Measurements from ENCODE around the gene PTPRA. TPM values are rescaled to one million over a fixed set of nuclear protein-coding genes. Genes with fewer than 3 reads are reported as not detected.

PTPRA gene
- total RNA-seq, 4 donors from 2014 or later, result 55.0 to 78.0 (median 68.2) TPM

DNA sequence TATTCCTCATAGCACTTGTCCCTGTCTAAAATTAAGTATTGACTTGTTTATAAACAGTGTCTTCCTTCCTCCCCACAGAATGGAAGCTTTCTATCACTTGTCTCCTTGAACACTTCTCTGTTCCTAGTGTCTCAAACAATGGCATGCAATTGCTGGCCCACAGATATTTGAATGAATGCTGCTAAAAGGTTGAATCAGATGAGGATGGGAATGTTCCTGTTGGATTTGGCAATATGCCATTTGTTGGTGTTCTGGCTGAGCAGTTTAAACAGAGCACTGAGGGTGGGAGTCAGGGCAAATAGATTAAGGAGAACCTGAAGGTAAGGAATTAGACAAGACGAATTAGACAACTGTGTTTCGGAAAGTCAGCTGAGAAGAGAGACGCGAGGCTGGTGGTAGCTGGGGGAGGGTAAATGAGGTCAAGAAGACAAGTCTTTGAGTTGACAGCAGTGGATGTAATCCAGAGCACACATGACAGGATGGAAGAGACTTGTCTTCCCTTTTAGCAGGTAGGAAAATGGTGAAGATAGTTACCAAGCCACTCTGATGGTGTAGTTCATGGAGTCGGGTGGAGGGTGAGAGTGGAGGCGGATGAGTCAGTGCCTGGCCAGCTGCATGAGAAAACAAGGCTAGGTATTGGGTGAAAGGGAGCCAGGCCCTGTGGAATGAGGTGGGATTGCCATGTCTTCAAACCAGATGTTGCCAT, 111.8 kb downstream of the PTPRA start:
- DNase-seq (ENCODE audit: low spot score) (no peak), ATAC-seq (ENCODE audit: low FRiP score) (no peak)
- TF ChIP-seq, protein P1, sequence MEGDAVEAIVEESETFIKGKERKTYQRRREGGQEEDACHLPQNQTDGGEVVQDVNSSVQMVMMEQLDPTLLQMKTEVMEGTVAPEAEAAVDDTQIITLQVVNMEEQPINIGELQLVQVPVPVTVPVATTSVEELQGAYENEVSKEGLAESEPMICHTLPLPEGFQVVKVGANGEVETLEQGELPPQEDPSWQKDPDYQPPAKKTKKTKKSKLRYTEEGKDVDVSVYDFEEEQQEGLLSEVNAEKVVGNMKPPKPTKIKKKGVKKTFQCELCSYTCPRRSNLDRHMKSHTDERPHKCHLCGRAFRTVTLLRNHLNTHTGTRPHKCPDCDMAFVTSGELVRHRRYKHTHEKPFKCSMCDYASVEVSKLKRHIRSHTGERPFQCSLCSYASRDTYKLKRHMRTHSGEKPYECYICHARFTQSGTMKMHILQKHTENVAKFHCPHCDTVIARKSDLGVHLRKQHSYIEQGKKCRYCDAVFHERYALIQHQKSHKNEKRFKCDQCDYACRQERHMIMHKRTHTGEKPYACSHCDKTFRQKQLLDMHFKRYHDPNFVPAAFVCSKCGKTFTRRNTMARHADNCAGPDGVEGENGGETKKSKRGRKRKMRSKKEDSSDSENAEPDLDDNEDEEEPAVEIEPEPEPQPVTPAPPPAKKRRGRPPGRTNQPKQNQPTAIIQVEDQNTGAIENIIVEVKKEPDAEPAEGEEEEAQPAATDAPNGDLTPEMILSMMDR (IDR thresholded peaks at IDR 0.05), result no peak

DNA sequence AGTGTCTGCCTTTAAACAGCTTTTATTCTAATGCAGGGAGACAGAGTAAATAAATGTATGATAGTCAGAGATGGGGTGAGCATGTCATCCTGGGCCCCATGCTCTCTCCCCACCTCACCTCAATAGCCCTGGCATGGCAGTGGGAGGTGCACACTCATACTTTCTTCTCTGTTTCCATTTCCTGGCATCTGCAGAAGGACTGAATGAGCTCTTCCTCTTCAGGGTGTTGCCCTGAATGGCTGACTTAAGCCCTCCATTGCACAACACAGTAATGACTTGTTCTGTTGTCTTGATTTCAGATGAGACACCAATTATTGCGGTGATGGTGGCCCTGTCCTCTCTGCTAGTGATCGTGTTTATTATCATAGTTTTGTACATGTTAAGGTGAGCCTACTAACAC, 113.2 kb downstream of the PTPRA start:
- ATAC-seq (ENCODE audit: low FRiP score) (peak; percentile 50), DNase-seq (ENCODE audit: low spot score) (no peak)
- TF ChIP-seq, protein P1 (IDR thresholded peaks at IDR 0.05), result no peak

DNA sequence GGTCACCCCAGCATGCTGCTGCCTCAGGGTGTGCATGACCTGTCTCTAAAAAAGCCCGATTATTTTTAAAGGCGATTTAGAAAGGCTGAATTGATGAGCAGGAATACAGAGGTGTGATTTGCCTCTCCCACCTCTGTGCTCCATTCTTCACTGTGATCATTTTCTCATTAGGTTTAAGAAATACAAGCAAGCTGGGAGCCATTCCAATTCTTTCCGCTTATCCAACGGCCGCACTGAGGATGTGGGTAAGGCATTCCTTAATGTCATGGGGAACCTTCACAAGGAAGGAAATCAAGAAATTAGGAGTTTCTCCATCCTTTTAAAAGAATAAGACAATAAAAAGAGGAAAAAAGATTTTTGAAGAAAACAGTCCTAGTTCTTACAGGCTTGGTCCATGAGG, 114.6 kb downstream of the PTPRA start:
- DNase-seq (ENCODE audit: low spot score), result no peak
- TF ChIP-seq, protein P1 (IDR thresholded peaks at IDR 0.05), result no peak
- no peak for ATAC-seq (ENCODE audit: low FRiP score)

DNA sequence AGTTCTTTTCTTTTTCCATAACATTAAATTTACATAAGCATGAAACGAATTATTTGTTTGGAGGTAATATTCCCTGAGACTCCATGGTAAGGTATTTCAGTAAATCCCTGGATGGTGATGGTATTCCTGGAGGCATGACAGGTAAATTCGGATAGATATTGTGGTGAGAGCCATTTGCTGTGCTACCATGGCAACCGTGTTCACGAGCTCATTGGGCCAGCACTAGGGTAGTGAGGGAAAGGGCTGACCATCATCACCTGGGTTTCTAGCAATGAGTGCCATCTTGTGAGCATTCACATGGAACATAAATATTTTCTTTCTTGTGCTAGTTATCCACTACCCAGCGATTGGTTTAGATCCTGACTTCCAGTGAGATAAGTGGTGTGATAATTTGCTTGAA, 118.3 kb downstream of the PTPRA start:
- TF ChIP-seq, protein P1 (IDR thresholded peaks at IDR 0.05), result no peak
- no peak for ATAC-seq (ENCODE audit: low FRiP score)
- DNase-seq (ENCODE audit: low spot score), result no peak

DNA sequence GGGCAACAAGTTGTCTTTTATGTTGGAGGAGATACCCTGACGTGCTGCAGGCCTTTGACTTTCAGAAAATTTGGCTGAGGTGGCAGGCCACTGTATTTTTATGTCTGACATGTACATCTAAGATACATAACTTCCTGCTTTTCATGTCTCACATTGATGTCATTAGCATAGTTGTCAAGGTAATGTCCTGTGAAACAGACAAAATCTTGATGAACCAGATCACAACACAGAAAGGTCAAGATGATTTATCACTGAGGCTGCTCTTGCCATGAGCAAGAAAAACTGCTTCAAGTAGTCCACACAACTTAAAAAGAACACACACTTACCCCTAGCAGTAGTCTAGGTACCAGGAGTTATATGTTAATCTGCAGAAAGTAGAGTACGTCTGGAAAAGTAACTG, 120.0 kb downstream of the PTPRA start:
- DNase-seq (ENCODE audit: low spot score) (no peak), ATAC-seq (ENCODE audit: low FRiP score) (no peak)
- TF ChIP-seq, protein P1 (IDR thresholded peaks at IDR 0.05), result no peak

DNA sequence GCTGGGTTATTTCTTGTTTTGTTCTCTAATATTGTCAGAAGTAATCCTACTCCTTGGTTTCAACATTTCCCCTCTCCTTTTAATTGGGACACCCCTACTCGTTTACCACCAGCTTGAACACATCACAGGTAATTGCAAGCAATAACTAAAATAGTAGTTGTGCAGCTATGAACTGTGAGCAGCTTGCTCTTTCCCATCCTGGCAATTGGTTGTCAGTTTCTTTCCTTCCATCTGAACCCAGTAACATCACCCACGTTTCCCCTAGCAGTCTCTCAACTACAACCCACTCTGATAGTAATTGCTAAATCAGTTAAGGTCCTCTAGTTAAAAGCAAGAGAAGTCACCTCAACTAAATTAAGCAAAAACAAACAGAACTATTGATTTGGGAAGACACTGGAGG, 122.5 kb downstream of the PTPRA start:
- ATAC-seq (ENCODE audit: low FRiP score), result no peak
- TF ChIP-seq, protein P1 (IDR thresholded peaks at IDR 0.05), result no peak

DNA sequence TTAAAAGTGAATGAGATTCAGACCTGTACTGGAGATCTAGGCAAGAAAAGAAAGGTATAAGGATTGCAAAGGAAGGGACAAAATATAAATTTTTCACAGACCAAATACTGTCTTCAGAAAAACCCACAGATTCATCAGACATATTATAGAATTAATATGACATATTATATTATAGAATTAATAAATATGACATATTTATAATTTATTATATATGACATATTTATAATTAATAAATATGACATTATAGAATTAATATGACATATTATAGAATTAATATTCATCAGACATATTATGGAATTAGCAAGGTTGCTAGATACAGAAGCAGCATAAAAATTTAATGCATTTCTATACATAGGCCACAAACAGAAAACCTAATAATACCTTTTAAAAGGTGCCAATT, 125.4 kb downstream of the PTPRA start:
- DNase-seq (ENCODE audit: low spot score) (no peak), ATAC-seq (ENCODE audit: low FRiP score) (no peak)
- TF ChIP-seq, protein P1 (IDR thresholded peaks at IDR 0.05), result no peak

More for the DNA sequence above, 122.5 kb downstream of the PTPRA start:
- DNase-seq (ENCODE audit: low spot score), result no peak
